Measurements from ENCODE around the gene NEGR1.
"Not testable (repeated sequence)": the region's sequence is repeated elsewhere in the genome, so short reads cannot be mapped to it uniquely, and the experiment has no call there.

Gene NEGR1

DNA sequence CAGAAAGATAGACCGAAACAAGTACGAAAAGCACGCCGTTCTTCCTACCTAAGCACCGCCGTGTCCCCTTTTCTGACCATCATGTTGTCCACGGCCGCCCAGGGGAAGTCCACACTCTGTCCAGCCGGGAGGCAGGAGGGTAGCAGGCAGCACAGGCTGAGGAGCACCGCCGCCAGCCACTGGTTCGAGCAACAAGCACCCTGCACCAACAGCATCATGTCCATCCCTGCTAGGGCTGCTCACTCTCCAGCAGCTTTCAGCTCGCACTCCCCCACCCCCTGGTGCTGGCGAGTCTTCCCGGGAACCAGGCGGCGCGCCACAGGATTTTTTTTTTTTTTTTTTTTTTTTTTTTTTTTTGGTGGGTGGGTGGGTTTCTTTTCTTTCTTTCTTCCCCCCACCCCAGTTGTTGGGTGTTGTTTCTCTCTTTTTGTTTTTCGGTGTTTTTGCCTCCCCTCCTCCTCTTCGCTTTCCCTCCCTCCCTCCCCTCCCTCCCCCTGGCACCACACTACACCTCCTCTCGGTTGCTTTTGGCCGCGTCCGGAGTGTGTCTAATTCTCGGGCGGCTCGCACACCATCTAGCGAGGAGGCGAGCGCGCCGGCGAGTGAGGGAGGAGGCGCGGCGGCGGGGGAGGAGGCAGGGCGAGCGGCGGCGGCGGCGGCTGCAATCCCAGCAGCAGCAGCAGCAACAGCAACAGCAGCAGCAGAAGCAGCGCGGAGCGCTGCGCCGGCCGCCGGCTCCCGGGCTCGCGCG is at the start of gene NEGR1:
TSS of gene NEGR1 (minus strand) at position 269 of the 751 bp plus-strand sequence.
- DNase-seq (ENCODE audit: low read depth in 2 of 2, low spot score in 1 of 2): no peak

DNA sequence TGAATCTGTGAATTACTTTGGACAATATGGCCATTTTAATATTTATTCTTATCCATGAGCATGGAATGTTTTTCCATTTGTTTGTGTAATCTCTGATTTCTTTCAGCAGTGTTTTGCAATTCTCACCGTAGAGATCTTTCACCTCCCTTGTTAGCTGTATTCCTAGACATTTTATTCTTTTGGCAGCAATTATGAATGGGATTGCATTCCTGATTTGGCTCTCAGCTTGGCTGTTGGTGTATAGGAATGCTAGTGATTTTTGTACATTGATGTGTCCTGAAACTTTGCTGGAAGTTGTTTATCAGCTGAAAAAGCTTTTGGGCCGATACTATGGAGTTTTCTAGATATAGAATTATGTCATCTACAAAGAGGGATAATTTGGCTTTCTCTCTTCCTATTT is 44.2 kb upstream of the NEGR1 start:
- DNase-seq (ENCODE audit: low read depth in 2 of 2, low spot score in 1 of 2): no peak

DNA sequence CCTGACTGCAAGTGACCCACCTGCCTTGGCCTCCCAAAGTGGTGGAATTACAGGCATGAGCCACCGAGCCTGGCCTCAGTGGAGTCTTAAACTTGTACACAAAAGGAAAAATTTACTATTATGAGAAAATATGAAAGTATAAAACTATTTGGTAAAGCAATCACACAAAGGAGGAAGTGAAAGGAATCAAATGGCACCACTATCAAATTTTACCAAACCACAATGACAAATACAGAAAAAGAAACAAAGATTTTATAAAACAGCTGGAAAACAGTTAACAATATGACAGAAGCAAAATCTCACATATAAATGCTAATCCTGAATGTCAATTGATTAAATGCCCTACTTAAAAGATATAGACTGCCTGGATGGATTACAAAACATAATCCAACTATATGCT is 42.1 kb upstream of the NEGR1 start:
- DNase-seq (ENCODE audit: low read depth in 2 of 2, low spot score in 1 of 2): no peak

GRCh38 chr1:72322910-72323309 is 40.6 kb upstream of the NEGR1 start:
- DNase-seq (ENCODE audit: low read depth in 2 of 2, low spot score in 1 of 2): no peak

DNA sequence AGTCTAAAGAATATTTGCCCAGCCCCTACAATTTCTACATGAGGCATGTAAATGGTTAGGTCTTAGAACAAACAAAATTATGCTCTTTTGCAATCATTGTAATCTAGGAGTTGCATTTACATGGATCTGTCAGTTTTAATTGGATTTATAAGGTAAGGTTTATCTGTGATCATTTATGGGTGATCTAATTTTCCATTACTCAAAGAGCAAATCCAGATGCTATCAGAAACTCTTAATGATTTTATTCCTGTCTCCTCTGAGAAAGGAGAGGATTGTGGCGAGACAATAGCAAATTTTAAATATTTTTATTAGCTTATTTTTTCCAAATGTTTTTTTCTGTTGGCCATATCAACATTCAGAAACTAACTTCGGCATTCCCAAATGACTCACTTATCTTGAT is 14.2 kb upstream of the NEGR1 start:
- DNase-seq (ENCODE audit: low read depth in 2 of 2, low spot score in 1 of 2): no peak

DNA sequence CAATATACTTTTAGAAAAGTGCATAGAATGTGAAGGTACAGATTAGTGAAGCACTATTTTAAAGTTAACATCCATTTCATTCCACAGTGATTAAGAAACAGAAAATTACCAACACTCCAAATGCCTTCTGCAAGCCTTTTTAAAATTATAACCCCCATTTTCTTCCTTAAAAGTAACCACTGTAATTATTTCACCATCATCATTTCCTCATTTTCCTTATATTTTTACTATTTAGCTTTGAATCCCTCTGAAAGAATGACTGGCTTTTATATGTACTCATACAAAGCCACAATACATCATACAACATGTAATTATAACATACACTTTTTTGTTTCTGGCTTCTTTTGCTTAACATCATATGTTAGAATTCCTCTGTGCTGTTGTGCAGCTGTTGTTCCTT is 6.5 kb upstream of the NEGR1 start:
- DNase-seq (ENCODE audit: low read depth in 2 of 2, low spot score in 1 of 2): no peak

- no peak for DNase-seq (ENCODE audit: low read depth in 2 of 2, low spot score in 1 of 2)
Measured at GRCh38 chr1:72286401-72286800, 4.1 kb upstream of the NEGR1 start.

- DNase-seq (ENCODE audit: low read depth in 2 of 2, low spot score in 1 of 2): no peak
Measured at GRCh38 chr1:72285074-72285425, 2.7 kb upstream of the NEGR1 start.

DNA sequence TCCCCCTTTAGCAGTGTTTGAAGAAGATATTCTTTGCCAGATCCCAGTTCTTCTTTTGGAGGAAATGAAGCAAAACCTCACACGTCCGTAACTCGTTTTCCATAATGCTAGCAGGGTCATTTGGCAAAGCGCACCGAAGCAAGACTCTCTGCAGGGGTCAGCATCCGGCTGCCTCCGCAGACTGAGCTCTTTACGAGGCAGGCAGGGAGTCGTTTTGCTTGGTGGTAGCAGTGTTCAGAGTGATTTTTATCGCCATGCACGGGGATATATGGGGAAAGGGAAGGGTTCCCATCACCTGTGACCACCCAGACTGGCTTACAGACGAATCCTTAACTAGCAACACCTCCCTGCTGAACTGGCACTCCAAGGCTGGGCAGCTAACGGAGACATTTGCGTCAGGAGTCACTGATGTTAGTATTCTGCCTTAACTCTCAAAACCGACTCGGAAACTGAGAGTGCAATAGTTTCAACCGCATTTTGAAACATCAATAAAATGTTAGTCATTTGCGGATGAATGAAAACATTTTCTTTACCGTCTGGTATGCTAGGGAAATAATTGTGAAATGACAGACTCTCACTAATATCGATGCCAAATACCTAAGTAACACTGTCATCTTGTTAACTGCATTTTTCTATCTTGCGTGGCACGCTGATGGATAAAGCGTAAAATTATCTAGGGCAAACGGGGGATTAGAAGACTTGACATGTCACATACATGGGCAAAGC is 2.2 kb upstream of the NEGR1 start:
- DNase-seq (ENCODE audit: low read depth in 2 of 2, low spot score in 1 of 2): no peak

- DNase-seq (ENCODE audit: low read depth in 2 of 2, low spot score in 1 of 2): no peak
Measured at GRCh38 chr1:72284084-72284347, 1.7 kb upstream of the NEGR1 start.

DNA sequence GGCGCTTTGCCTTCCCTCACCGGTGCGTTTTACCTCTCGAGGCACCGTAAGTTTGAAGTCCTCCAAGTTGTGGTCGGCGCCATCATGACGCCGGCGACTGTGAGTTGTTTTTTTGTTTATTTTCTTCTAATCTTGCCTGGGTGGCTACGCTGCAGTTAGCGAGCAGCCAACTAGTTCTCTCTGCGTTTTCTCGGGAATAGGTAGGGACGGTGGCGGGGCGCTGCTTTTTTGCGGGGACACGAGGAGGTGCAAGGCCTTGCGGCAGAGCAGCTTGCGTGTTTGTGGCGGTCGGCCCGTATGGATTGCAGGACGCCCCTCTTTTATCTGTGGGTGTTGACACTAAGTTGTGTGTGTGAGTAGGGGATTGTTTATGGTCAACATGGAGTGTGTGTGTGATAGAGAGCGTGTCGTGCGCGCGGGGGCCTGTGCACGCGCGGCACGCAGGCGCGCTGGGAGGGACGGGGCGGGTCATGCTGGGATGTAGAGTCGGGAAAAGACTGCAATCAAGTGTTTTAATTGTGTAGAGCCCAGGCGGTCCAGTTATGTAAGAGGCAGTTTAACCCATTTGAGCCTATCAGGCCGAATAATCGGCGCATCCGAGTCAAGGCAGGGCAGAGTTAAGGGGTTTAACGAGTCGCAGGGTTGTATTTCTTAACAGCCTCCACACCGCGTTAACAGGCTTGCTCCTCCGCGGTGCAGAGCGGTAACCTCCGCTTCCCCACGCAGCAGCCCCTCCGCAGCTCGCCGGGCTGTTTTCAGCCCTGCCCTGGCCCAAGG is 1.2 kb upstream of the NEGR1 start:
- no peak for DNase-seq (ENCODE audit: low read depth in 2 of 2, low spot score in 1 of 2)

DNA sequence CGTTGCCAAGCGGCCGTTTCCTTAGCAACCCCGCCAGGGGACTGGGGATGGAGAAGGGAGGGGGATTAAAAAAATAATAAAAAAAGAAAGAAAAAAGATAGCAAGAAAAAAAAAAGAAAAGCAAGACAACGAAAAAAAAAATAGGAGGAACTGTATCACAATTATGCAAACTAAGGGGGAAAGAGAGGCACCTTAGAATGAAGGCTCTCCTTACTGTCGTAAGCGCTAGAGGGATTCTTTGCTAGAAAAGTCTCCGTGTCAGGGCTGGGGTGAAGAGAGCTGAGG is 625 bp upstream of the NEGR1 start:
- DNase-seq (ENCODE audit: low read depth in 2 of 2, low spot score in 1 of 2): no peak

DNA sequence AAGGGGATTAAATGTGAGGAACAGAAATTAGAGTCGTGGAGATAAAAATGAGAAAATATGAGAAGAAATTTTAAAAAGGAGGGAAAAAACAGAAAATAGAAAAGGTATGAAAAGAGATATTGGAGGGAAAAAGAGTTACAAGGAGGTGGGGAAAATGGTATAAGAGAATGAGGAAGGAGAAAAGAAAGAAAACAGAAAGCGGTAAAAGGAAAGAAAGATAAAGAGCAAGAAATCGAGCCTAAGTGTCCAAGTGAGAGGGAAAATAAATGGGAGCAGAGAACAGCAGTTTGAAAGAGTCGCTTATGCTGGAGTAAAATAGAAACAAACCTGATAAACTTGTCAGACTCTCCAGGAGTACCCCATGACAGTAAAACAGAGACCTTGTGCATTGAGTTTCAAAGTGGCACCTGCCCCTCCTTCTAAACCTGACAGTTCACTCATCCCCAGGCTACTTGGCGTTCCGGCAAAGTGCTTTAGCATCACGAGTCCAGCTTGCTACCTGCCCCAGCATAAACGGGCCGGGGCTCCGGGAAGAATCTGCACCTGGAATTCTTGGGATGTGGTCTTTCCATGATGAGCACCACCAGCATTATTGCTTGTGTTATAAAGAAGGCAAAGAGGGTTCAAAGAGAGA is 585 bp downstream of the NEGR1 start:
- DNase-seq (ENCODE audit: low read depth in 2 of 2, low spot score in 1 of 2): no peak

- DNase-seq (ENCODE audit: low read depth in 2 of 2, low spot score in 1 of 2): no peak
Measured at GRCh38 chr1:72281144-72281543, 1.2 kb downstream of the NEGR1 start.

DNA sequence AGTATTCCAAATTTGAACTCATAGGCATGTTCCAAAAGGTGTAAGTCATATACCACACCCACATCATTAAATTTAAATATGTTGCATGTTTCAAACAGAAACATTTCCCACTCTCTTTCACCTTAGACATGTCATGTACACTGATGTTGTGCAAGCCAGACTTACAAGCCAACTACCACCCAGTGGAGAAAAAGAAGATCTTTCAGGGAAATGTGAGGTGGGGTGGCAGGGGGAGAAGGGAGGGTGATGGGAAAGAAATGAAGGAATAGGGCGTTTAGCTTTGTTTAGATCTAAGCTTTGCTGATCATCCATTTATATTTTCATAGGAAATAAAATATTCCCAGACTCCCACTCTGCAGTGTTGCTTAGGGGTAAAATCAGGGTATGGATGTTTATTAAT is 1.6 kb downstream of the NEGR1 start:
- no peak for DNase-seq (ENCODE audit: low read depth in 2 of 2, low spot score in 1 of 2)

- no peak for DNase-seq (ENCODE audit: low read depth in 2 of 2, low spot score in 1 of 2)
Measured at GRCh38 chr1:72280131-72280530, 2.2 kb downstream of the NEGR1 start.

GRCh38 chr1:72278461-72278860 is 3.9 kb downstream of the NEGR1 start:
- no peak for DNase-seq (ENCODE audit: low read depth in 2 of 2, low spot score in 1 of 2)

DNA sequence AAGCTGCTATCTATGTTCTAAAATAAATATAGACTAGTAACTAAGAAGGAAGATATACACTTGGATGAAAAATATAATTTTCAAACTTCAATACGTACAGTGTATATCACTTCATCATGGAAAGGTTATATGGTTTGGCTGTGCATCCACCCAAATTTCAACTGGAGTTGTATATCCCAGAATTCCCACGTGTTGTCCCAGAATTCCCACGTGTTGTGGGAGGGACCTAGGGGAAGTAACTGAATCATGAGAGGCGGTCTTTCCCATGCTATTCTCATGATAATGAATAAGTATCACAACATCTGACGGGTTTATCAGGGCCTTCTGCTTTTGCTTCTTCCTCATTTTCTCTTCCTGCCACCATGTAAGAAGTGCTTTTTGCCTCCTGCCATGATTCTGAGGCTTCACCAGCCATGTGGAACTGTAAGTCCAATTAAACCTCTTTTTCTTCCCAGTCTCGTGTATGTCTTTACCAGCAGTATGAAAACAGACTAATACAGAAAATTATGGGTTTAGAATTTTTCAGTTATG is 10.7 kb downstream of the NEGR1 start:
- no peak for DNase-seq (ENCODE audit: low read depth in 2 of 2, low spot score in 1 of 2)

DNA sequence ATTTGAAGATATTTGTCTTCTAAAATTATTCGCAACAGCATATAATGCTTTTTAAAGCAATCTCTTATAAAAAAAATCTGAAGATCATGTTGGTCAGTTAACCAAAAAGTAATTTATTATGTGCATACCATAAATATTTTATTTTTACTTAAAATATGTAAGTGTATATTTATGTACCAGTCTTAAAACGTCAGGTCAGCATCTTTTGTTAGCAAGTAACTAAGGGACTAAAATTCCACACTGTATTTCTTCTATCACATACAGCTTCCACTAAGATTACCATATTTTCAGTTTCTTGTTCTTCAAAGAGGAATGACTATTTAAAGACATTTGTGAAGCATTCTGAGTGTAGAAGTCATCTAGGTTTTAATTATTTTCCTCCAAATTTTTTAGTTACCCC is 19.6 kb downstream of the NEGR1 start:
- DNase-seq (ENCODE audit: low read depth in 2 of 2, low spot score in 1 of 2): no peak

DNA sequence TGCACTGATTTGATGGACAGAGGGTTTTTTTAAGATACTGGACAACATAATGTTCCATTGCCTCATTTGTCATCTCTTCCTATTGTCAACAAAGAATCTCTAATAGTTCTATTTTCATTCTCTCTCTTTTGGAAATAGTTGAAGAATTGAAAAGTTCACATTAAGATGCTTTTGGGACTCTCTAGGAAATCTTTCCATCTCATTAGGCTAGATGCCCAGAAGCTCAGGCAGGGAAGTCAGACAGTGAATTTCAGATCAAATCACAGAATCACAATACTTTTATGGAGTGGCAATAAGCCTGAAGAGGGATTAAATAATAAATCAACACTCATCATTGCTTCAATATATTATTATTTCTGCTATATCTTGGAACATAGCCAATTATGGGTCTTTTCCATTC is 29.2 kb downstream of the NEGR1 start:
- no peak for DNase-seq (ENCODE audit: low read depth in 2 of 2, low spot score in 1 of 2)

DNA sequence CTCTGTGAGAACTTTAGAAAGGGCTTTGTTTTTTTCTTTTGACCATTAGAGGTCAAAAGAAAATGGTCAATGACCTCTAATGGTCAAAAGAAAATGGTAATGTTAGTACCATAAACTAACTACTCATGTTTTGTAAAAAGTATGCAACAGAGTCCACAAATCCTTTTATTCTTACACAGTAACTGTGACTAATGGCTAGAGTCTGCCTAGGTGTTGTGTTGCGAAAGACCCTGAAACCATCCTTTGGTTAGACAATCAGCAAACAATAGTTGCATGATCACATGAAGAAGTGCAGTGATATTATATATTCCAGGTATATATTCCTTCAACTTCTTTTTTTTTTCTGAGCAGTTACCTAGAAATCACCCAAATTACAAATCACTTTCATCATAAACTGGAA is 40.9 kb downstream of the NEGR1 start:
- no peak for DNase-seq (ENCODE audit: low read depth in 2 of 2, low spot score in 1 of 2)

GRCh38 chr1:72235931-72236330 is 46.4 kb downstream of the NEGR1 start:
- DNase-seq (ENCODE audit: low read depth in 2 of 2, low spot score in 1 of 2): not testable (repeated sequence)
